ENCODE data around the gene STEAP1B. TPM values are rescaled to one million over a fixed set of nuclear protein-coding genes. Genes with fewer than 3 reads are reported as not detected.

Gene STEAP1B
- total and polyA plus RNA-seq, 2 of the 4 experiments (the other 2 are of a cell fraction): 7.9 to 13.8 TPM

- Histone ChIP-seq H2AK9ac (replicated peaks; ENCODE audit: low read depth, low read length, poor library complexity) (no peak overlapping the region), H2AK5ac (ENCODE audit: low read depth, low read length) (no peak overlapping the region), H3K9me3 (ENCODE audit: control insufficient read depth, insufficient read depth, low read length) (no peaks in the 10 kb centered on the region), H3K4me1 (ENCODE audit: control insufficient read depth, insufficient read depth, low read length) (peaks cover 2% of the 10 kb centered on the region), H3K36me3 (ENCODE audit: control insufficient read depth, insufficient read depth, low read length) (no peaks in the 10 kb centered on the region), H2AFZ (replicated peaks; ENCODE audit: low read length, poor library complexity) (peak overlapping the region; percentile 82), H3K18ac (ENCODE audit: low read depth, low read length) (no peak overlapping the region), H4K5ac (ENCODE audit: low read depth, low read length) (no peak overlapping the region), H2BK20ac (ENCODE audit: low read depth, low read length) (no peak overlapping the region), H3K27ac (ENCODE audit: insufficient read depth, low read length) (no peak overlapping the region), H3K14ac (replicated peaks; ENCODE audit: low read depth, low read length) (no peak overlapping the region), H4K20me1 (ENCODE audit: insufficient read depth, low read length) (no peaks in the 10 kb centered on the region), H3K9me1 (ENCODE audit: insufficient read depth, low read length) (no peaks in the 10 kb centered on the region), H3K4me2 (ENCODE audit: low read depth, low read length) (peak overlapping the region; percentile 84), H3K56ac (ENCODE audit: extremely low read depth, insufficient read depth, low read length) (no peak overlapping the region), H3K23ac (ENCODE audit: low read depth, low read length) (no peak overlapping the region), H2BK120ac (ENCODE audit: low read depth, low read length) (no peak overlapping the region), H3K79me1 (ENCODE audit: low read depth in 1 of 2, low read length in 2 of 2) (no peaks in the 10 kb centered on the region), H4K91ac (ENCODE audit: insufficient read depth, low read depth, low read length) (no peak overlapping the region), H3K4ac (ENCODE audit: low read depth, low read length) (no peak overlapping the region), H2BK15ac (ENCODE audit: low read depth, low read length) (no peak overlapping the region), H4K8ac (ENCODE audit: low read depth in 2 of 2, low read length in 2 of 2) (no peak overlapping the region), H2BK5ac (ENCODE audit: low read depth, low read length, poor library complexity, severe bottlenecking) (no peak overlapping the region), H3K9ac (ENCODE audit: low read depth, low read length) (no peak overlapping the region), H3K4me3 (ENCODE audit: insufficient read depth, low read depth, low read length) (no peak overlapping the region), H3K27me3 (ENCODE audit: control insufficient read depth, insufficient read depth, low read length) (no peaks in the 10 kb centered on the region)
- no CpG with 5 or more reads among the region's 19 CpGs for WGBS, 2 experiments (ENCODE audit: extremely low coverage in 2 of 2, insufficient read length in 1 of 2)
- TF ChIP-seq MAFK (IDR thresholded peaks at IDR 0.05; ENCODE audit: low read depth, low read length) (peak; percentile 72), POLR2A (IDR thresholded peaks at IDR 0.05; ENCODE audit: low read depth, low read length) (no peak), FOS (IDR thresholded peaks at IDR 0.05; ENCODE audit: low read depth, low read length) (no peak), CTCF (conservative IDR thresholded peaks at IDR 0.05; ENCODE audit: low read depth, low read length) (peak; percentile 50), ELK1 (IDR thresholded peaks at IDR 0.05; ENCODE audit: borderline replicate concordance, low read depth, low read length) (no peak), NFE2L2 (IDR thresholded peaks at IDR 0.05; ENCODE audit: low read depth, low read length) (no peak), RAD21 (IDR thresholded peaks at IDR 0.05; ENCODE audit: low read length) (0 out of 2 replicates have a peak, but pooled peaks have one; percentile 22), USF2 (IDR thresholded peaks at IDR 0.05; ENCODE audit: low read depth, low read length) (no peak), RCOR1 (IDR thresholded peaks at IDR 0.05; ENCODE audit: insufficient replicate concordance, low read length) (no peak), CEBPB (IDR thresholded peaks at IDR 0.05; ENCODE audit: low read depth, low read length) (no peak), MAZ (IDR thresholded peaks at IDR 0.05; ENCODE audit: borderline replicate concordance, low read depth, low read length) (no peak)
- BruUV-seq (replicated peaks): no TSS peak
- ChIA-PET POLR2A (ENCODE audit: unreplicated experiment) (no interaction called here), CTCF (interaction anchor here (0.6 to 0.7 kb wide), 2 partner anchors 13 to 202 kb away, joined by 3 read pairs; no protein-coding TSS in a partner anchor)
- intact Hi-C loops (cut with micrococcal nuclease): no loop called here
- dilution Hi-C loops (cut with HindIII; ENCODE audit: low sequenced_read_pairs, unreplicated experiment): no loop called here
- ATAC-seq (ENCODE audit: low read depth): no peak
- no peak for DNase-seq
- in situ Hi-C loops (cut with MboI; ENCODE audit: low sequenced_read_pairs): no loop called here
These were observed 47.6 kb downstream of the STEAP1B start for GRCh38 chr7:22452142-22452959.
